ENCODE measurements around the gene ANO2.
"Not testable (repeated sequence)": the region's sequence is repeated elsewhere in the genome, so short reads cannot be mapped to it uniquely, and the experiment has no call there.

Gene ANO2

GRCh38 chr12:5571115-5571514, 373.9 kb downstream of the ANO2 start:
- no peak for DNase-seq

GRCh38 chr12:5570416-5570815, 374.6 kb downstream of the ANO2 start:
- no peak for DNase-seq

GRCh38 chr12:5568325-5568981, 376.6 kb downstream of the ANO2 start:
- DNase-seq = no peak

- peak; percentile 70 for DNase-seq
These were observed 377.9 kb downstream of the ANO2 start for GRCh38 chr12:5567016-5567725.

- DNase-seq = no peak
These were observed 379.0 kb downstream of the ANO2 start for GRCh38 chr12:5565933-5566599.

GRCh38 chr12:5562581-5562980, 382.5 kb downstream of the ANO2 start:
- no peak for DNase-seq

- no peak for DNase-seq
These were observed 383.2 kb downstream of the ANO2 start for GRCh38 chr12:5561846-5562245.

GRCh38 chr12:5561057-5561456, 384.0 kb downstream of the ANO2 start:
- peak; percentile 28 for DNase-seq

GRCh38 chr12:5560265-5560664, 384.8 kb downstream of the ANO2 start:
- DNase-seq = no peak

- DNase-seq = no peak
These were observed 387.2 kb downstream of the ANO2 start for GRCh38 chr12:5557906-5558305.

GRCh38 chr12:5556946-5557673, 387.9 kb downstream of the ANO2 start:
- DNase-seq = no peak

GRCh38 chr12:5556033-5556614, 388.9 kb downstream of the ANO2 start:
- peak; percentile 51 for DNase-seq

GRCh38 chr12:5554711-5555110, 390.3 kb downstream of the ANO2 start:
- peak; percentile 15 for DNase-seq

GRCh38 chr12:5549011-5549410, 396.0 kb downstream of the ANO2 start:
- DNase-seq = no peak

GRCh38 chr12:5548152-5548943, 396.7 kb downstream of the ANO2 start:
- DNase-seq = no peak

GRCh38 chr12:5546616-5547015, 398.4 kb downstream of the ANO2 start:
- DNase-seq = no peak

GRCh38 chr12:5537771-5538170, 407.3 kb downstream of the ANO2 start:
- no peak for DNase-seq

- not testable (repeated sequence) for DNase-seq
These were observed 407.9 kb downstream of the ANO2 start for GRCh38 chr12:5537026-5537615.

- no peak for DNase-seq
These were observed 409.5 kb downstream of the ANO2 start for GRCh38 chr12:5535541-5535940.

- no peak for DNase-seq
These were observed 410.4 kb downstream of the ANO2 start for GRCh38 chr12:5534426-5535199.

- DNase-seq = no peak
These were observed 411.7 kb downstream of the ANO2 start for GRCh38 chr12:5533368-5533767.

All from NCI-H69 (cell line).